ENCODE measurements around the gene C1orf52.

GRCh38 chr1:85229574-85230097 lies 29.8 kb downstream of the C1orf52 start:
- TF ChIP-seq, protein P1, sequence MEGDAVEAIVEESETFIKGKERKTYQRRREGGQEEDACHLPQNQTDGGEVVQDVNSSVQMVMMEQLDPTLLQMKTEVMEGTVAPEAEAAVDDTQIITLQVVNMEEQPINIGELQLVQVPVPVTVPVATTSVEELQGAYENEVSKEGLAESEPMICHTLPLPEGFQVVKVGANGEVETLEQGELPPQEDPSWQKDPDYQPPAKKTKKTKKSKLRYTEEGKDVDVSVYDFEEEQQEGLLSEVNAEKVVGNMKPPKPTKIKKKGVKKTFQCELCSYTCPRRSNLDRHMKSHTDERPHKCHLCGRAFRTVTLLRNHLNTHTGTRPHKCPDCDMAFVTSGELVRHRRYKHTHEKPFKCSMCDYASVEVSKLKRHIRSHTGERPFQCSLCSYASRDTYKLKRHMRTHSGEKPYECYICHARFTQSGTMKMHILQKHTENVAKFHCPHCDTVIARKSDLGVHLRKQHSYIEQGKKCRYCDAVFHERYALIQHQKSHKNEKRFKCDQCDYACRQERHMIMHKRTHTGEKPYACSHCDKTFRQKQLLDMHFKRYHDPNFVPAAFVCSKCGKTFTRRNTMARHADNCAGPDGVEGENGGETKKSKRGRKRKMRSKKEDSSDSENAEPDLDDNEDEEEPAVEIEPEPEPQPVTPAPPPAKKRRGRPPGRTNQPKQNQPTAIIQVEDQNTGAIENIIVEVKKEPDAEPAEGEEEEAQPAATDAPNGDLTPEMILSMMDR (conservative IDR thresholded peaks at IDR 0.05) = no peak
- TF ChIP-seq ZFX (IDR thresholded peaks at IDR 0.05) = no peak

Data from C4-2B (cell line).